ENCODE results near the gene ANO7.

The ANO7 gene

GRCh38 chr2:241248289-241248688 lies 59.8 kb downstream of the ANO7 start:
- H3K4me3 ChIP-seq (ENCODE audit: low read depth, low read length): no peak overlapping the region
- ChIA-PET CTCF (no interaction called here), POLR2A (no interaction called here)
- no peak for TF ChIP-seq CTCF (IDR thresholded peaks at IDR 0.05; ENCODE audit: insufficient read depth, low read length, missing control alignments)
- DNase-seq (ENCODE audit: low read depth, low spot score): no peak

GRCh38 chr2:241248897-241249296 lies 60.4 kb downstream of the ANO7 start:
- DNase-seq (ENCODE audit: low read depth, low spot score): no peak
- POLR2A ChIA-PET: no interaction called here
- no peak overlapping the region for H3K4me3 ChIP-seq (ENCODE audit: low read depth, low read length)
- no peak for TF ChIP-seq CTCF (IDR thresholded peaks at IDR 0.05; ENCODE audit: insufficient read depth, low read length, missing control alignments)
- CTCF ChIA-PET: no interaction called here

GRCh38 chr2:241249654-241250053 lies 61.2 kb downstream of the ANO7 start:
- no peak overlapping the region for H3K4me3 ChIP-seq (ENCODE audit: low read depth, low read length)
- CTCF ChIA-PET: no interaction called here
- POLR2A ChIA-PET: interaction anchor here (1.2 kb wide), 1 partner anchor 9 kb away, joined by 4 read pairs; no protein-coding TSS in a partner anchor
- no peak for TF ChIP-seq CTCF (IDR thresholded peaks at IDR 0.05; ENCODE audit: insufficient read depth, low read length, missing control alignments)
- no peak for DNase-seq (ENCODE audit: low read depth, low spot score)

GRCh38 chr2:241252778-241253475 lies 64.5 kb downstream of the ANO7 start:
- ChIA-PET POLR2A (no interaction called here), CTCF (interaction anchor here (0.8 to 2.2 kb wide), 2 partner anchors 15 to 402 kb away, joined by 3 to 6 read pairs; no protein-coding TSS in a partner anchor)
- TF ChIP-seq CTCF (IDR thresholded peaks at IDR 0.05; ENCODE audit: insufficient read depth, low read length, missing control alignments): no peak
- no peak for DNase-seq (ENCODE audit: low read depth, low spot score)
- H3K4me3 ChIP-seq (ENCODE audit: low read depth, low read length): no peak overlapping the region

- no peak for DNase-seq (ENCODE audit: low read depth, low spot score)
- ChIA-PET CTCF (interaction anchor here (2.2 kb wide), 1 partner anchor 13 kb away, joined by 6 read pairs; no protein-coding TSS in a partner anchor), POLR2A (no interaction called here)
- no peak overlapping the region for H3K4me3 ChIP-seq (ENCODE audit: low read depth, low read length)
- TF ChIP-seq CTCF (IDR thresholded peaks at IDR 0.05; ENCODE audit: insufficient read depth, low read length, missing control alignments): no peak
Observed at GRCh38 chr2:241254904-241255351, 66.5 kb downstream of the ANO7 start.

- CTCF ChIA-PET: no interaction called here
- POLR2A ChIA-PET: no interaction called here
- no peak for DNase-seq (ENCODE audit: low read depth, low spot score)
- TF ChIP-seq CTCF (IDR thresholded peaks at IDR 0.05; ENCODE audit: insufficient read depth, low read length, missing control alignments): no peak
- H3K4me3 ChIP-seq (ENCODE audit: low read depth, low read length): no peak overlapping the region
Observed at GRCh38 chr2:241255542-241256167, 67.2 kb downstream of the ANO7 start.

Measured in AG04449 (cell line).